Activated naive CD8-positive, alpha-beta T cell treated with anti-CD3 and anti-CD28 coated beads, Interleukin-2, amount 50 U/mL, for 16 hours (primary cell): ENCODE measurements around the gene TIMELESS.
A peak's percentile ranks its signal among the peaks of the same experiment; 100 is the strongest.
"Not testable (repeated sequence)": the region's sequence is repeated elsewhere in the genome, so short reads cannot be mapped to it uniquely, and the experiment has no call there.

Experiments used
- DNase-seq: peaks from one replicate; pipeline ENCODE4 v3.0.0-alpha.2; 2020; ENCODE audit warnings: low read depth, low spot score

Gene TIMELESS

DNA sequence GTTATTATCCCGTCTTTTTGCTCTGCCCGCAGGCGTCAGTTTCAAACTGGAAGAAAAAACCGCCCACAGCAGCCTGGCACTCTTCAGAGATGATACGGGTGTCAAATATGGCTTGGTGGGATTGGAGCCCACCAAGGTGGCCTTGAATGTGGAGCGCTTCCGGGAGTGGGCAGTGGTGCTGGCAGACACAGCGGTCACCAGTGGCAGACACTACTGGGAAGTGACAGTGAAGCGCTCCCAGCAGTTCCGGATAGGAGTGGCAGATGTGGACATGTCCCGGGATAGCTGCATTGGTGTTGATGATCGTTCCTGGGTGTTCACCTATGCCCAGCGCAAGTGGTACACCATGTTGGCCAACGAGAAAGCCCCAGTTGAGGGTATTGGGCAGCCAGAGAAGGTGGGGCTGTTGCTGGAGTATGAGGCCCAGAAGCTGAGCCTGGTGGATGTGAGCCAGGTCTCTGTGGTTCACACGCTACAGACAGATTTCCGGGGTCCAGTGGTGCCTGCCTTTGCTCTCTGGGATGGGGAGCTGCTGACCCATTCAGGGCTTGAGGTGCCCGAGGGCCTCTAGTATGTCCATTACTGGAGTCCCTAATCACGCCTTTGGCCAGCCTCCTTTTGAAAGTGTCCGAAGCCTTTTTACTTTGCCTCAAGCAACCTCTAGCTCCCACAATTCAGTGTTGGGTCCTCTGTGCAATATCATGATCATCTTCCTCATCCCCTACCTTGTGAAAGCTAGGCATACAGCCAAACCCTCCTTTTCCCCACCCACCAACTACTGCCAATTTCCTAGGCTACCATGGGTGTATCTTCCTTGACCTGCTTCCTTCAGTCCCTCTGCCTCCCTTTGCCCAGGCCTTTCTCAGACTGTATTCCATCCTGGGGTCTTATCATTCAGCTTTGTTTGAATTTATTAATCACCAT, 20.0 kb upstream of the TIMELESS start:
- no peak for DNase-seq

DNA sequence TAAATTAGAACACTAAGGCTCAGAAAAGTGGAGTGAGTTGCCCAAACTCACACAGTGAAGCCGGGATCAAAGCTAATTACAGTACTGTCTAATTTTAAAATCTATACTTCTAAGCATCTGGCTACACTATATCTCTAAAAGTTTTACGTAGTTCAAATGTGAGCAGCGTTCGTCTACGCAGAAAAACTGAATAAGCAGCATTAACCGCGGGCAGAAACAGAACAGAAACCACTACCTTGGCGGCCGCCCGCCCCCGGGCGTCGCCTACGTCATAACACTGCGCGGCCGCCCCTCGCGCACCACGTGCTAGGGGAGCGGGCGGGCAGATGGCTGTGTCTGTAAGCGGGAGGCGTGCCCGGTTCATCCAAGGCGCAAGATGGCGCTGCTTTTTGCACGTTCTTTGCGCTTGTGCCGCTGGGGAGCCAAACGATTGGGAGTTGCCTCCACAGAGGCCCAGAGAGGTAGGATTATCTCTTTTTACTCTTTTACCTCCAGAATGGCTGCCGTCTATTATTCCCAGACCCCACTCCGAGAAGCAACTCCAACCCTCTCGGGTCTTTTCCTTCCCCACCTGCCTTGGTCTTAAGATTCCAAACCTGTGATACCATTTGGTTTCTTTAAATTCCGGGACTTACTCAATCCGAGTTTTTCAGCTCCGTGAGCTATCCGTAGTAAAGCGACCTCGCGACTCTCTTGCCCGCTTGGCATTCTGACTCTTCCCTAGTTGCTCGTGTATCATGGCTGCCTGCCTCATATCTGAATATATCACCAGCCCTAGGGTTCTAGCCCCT, 19.2 kb upstream of the TIMELESS start, which contains the start of gene SPRYD4:
Gene SPRYD4, plus strand, starts transcription at position 363 of the 791 bp plus-strand sequence. Its CDS starts 14 bp downstream, at position 377.
- peak; percentile 80 for DNase-seq

DNA sequence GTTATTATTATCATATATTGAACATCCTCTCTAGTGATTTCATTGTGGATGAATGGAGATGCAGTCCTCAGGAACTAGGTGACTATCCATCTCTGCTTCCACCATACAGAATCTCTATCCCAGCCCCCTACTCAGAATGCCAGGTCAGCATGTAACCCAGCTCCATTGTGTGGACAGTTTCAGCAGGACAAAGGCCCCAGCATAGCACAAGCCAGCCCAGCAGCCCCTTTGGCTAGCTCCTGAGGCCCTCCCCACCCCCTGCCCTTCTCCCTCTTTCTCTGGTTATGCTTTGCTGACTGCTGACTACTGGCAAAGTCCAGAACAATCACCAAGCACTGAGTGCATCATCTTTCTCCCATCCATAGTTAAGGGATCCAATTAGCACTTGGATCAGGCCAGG, 13.3 kb upstream of the TIMELESS start:
- DNase-seq, result no peak

DNA sequence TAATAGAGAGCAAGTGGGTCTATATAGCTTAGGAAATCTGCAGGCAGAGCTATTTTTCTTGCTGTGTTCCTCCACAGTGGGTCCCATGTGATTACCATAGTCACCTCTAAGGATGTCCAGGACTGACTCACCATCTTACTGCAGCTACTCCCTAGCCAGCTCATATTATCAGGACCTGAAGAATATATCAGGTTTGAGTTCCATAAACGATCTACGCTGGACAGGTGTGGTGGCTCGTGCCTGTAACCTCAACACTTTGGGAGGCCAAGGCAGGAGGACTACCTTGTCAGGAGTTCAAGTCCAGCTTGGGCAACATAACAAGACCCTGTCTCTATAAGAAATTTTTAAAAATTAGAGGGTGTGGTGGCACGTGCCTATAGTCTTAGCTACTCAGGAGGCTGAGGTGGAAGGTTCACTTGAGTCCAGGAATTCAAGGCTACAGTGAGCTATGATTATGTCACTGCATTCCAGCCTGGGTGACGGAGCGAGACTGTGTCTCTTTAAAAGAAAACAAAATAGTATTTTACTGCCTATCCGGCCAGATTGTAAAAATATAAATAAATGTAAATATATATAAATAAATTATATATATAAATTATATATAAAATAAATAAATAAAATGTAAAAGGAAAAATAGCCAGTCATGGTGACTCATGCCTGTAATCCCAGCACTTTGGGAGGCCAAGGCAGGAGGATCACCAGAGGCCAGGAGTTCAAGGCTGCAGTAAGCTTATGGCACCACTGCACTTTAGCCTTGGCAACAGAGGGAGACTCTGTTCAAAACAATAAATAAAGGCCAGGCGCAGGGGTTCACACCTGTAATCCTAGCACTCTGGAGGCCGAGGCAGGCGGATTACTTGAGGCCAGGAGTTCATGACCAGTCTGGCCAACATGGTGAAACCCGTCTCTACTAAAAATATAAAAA, 12.3 kb upstream of the TIMELESS start:
- DNase-seq, result no peak

DNA sequence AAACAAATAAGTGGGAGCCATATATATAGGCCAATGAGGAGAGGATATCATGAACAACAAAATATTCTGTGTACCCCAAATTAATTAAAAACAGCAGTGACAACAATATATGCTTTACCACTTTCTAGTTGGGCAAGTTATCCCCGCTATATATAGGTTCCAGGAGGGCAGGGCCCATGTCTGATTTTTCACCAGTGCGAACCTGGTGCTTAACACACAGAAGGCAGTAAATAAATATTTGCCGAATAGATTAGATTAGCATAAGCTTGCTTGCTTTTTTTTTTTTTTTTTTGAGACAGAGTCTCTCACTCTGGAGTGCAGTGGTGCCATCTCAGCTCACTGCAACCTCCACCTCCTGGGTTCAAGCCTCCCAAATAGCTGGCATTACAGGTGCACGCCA, 8.6 kb upstream of the TIMELESS start:
- no peak for DNase-seq

DNA sequence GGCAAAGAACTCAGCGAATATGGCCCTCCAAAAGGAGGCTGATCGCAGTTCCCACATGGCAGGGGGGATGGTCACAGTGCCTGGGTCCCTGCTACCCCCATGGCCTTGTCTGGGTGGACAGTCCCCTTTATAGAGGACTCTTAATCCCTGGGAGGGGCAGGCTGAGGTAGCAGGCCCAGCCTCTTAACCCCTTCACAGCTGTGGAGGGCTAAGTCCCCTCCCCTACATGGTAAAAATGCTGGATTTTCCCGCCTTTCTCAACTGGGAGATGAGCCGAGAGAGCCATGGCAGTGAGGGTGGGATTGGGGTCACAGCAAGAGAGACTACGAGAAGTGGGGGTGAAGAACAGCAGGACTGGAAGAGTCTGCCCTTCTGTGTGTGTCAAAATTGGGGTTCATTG, 5.3 kb upstream of the TIMELESS start, which contains the start of gene MIP:
Gene MIP, minus strand, starts transcription at position 101 of the 400 bp plus-strand sequence. Its CDS starts 44 bp downstream, at position 57.
- DNase-seq, result no peak

DNA sequence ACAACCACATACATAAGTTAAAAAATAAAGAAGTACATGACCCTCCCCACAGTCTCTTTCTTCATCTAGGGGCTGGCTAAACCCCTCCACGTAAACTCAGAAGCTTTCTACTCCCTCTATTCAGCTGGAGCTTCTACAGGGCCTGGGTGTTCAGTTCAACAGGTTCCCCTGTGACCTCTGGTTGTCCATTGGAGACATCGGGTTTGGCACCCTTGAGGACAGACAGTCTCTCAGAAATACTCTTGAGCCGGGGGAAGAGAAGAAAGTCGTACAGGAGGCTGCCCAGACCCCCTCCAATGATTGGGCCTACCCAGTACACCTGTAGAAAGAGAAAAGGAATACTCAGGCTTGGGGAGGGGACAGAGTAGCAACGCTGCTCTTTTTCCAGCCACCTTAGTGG, 1.9 kb upstream of the TIMELESS start:
- no peak for DNase-seq

DNA sequence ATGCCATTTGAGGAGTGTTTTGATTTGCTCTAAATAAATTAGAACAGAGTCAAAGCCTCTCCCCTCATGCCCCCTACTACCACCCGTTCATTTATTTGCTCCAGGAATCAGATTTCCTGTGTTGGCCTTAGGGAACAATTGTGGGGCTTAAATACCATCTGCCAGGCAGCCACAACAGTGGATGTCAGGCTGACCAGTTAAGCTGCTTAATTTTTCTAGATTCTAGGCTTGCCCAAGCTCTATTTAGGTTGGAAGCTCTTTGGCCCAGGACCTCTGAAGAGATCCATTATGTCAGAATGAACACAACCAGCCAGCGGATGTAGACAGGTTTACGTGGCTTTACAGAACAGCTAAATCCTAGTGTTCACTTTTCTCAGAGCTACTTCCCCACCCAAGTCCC, 1.0 kb upstream of the TIMELESS start:
- no peak for DNase-seq

DNA sequence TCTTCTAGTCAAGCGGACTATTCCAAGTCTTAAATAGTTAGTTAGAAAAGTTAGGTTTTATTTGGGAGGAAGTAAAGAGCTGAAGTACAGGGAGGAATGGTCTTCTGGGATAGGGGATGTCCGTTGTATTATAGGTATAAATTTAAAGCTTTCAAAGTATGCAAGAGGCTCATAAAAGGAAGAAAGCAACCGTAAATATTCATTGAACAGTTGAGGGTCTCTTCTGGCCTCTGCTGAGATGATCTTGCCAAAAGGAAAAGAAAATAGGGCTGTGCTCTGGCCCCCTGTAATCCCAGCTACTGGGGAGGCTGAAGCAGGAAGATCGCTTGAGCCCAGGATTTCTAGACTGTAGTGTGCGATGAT, 377 bp upstream of the TIMELESS start:
- no peak for DNase-seq

DNA sequence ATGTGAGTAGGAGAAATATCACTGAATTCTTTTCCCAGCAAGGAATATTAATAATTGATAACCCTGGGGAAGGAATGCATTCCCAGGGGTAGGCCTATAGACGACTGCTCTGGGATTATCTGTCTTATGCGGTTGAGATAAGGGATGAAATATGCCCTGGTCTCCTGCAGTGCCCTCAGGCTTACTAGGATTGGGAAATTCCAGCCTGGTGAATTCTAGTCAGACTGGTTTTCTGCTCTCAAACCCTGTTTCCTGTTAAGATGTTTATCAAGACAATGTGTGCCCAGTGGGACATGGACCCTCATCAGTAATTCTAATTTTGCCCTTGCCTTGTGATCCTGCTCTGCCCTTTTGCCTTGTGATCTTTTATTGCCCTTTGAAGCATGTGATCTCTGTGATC, 6.0 kb downstream of the TIMELESS start:
- not testable (repeated sequence) for DNase-seq

DNA sequence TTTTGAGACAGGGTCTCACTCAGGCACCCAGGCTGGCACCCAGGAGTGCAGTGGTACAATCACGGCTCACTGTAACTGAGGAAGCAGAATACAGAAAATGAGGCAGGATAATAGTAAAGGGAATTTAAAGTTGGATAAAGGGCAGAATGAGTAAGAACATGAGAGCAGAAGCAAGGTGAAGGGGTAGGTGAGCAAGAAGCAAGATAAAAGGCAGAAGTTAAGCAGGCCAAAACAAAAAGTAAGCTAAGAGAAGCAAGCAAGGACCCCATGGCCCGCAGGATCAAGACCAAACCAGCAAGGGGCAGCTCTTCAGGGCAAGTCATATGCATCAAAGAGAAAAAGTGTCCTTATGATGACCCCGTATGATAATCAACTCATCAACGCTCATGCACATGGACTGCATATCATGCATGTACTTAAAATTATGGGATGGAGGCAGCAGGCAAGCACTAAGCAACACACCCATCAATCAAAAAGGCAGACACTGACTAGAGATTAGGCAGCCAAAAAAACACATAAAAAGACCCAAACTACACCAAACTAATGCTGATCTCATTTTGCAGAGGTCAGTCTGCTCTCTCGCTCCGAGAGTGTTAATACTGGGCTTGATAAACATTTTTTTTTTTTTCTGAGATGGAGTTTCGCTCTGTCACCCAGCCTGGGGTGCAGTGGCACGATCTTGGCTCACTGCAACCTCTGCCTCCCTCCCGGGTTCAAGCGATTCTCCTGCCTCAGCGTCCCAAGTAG, 11.6 kb downstream of the TIMELESS start:
- DNase-seq, result no peak

DNA sequence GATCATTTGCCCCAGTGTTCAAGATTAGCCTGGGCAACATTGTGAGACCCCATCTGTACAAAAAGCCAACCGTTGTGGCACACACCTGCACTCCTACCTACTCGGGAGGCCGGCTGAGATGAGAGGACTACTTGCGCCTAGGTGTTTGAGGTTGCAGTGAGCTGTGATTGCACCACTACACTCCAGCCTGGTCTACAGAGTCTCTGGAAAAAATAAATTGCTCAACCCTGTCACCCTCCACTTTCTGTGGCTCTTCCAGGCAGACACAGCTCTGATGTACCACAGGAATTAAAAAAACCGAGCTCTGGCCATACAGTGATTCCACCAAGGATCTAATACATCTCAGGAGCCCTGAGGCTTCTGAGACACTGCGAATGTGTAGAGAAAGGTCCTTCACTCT, 14.4 kb downstream of the TIMELESS start:
- DNase-seq, result no peak

DNA sequence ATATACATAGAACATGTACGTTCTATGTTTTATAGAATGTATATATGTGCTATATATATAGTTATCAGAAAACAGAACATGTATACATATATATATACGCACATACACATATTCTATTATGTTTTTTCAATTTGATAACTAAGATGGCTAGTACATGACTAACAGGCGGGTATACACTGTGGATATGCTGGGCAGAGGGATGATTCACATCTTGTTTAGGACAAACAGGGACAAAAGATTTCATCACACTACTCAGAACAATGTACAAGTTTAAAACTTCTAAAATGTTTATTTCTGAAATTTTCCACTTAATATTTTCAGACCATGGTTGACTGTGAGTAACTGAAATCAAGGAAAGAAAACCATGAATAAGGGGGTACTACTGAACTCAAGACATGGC, 17.4 kb downstream of the TIMELESS start:
- DNase-seq, result no peak

DNA sequence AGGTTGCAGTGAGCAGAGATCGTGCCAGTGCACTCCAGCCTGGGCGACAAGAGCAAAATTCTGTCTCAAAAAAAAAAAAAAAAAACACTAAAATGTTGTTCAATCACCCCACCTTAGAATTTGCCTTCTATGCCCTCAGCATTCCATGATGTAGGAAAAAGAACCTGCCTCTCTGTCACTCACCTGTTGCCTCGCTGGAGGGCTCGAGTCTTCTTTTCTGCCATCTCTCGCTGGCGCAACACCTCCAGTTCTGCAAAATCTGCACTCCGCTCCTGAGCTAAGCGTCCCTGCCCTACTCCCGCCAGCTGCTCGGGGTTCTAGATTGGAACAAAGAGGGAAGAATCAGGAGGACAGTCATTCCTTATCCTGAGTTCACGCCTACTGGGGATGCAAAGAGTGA, 17.9 kb downstream of the TIMELESS start:
- DNase-seq, result no peak

DNA sequence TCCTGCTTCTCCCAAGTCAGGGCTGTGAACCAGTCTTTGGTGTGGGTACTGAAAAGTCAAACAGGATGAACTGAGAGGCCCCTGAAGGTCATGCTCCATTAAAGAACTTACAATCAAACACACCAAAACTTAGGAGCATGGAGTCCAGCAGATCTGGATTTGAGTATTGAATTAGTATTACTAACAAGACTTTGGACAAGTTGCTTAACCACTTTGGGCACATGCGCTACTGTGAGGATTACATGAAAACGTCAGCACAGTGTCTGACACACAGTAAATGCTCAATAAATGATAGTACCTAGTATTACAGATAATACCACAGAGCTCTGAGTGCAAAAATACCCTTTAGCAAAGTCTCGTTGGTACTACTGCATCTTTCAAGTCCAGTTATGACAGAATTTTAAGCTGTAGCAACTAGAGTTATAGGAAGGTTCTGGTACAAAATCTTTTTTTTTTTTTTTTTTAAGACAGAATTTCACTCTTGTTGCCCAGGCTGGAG, 23.2 kb downstream of the TIMELESS start:
- no peak for DNase-seq

DNA sequence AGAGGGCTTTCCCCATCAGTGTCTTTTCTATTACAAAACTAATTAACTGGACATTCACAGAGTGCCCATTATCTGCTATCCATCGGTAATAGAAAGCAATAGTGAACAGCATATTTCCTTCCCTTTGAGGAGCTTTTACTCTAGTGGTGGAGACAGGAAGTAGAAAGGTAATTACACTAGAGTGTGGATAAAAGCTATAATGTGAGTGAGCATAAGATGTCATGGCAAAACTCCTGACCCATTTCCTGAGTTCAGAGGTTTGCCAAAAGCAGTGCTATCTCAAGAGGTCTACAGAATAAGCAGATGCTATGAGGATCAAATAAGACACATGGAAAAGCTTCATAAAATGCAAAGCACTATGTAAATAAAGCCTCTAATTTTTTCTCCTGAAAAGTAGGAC, 24.0 kb downstream of the TIMELESS start:
- DNase-seq, result no peak

DNA sequence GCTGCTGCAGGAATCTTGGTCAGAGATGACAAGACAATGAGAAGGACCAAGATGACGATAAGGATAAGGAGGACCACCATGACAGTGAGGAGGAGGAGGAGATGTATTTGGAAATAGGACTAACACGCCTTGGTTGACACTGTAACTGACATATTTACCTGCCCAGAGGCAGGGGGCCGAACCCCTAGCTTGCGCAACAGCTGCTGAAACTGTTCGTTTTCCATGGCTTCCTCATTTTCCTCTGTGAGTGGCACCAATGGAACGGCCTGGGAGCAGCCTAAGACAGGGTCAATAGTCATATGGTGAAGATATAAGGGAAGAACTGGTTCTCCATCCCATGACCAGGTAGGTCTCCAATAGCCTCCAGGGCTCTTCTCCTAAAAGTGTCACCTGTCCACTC, 28.8 kb downstream of the TIMELESS start:
- DNase-seq, result no peak

DNA sequence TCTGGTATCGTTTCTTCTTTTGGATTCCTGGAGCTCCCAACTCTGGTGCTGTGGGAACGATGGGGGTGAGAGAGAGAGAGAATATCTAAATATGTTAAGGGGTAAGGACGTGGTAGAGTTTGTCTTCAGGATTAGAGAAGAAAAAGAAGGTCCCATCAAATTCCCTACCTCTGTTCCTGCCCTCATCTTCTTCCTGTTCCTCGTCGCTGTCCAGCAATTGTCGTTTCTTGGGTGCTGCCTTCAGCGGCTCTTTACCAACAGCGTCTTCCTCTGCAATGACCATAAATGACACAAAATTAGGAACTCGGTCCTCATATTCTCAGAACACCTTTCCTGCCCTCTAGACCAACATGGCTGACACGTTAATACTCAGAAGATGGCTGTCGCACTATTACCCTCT, 31.5 kb downstream of the TIMELESS start:
- DNase-seq, result no peak

DNA sequence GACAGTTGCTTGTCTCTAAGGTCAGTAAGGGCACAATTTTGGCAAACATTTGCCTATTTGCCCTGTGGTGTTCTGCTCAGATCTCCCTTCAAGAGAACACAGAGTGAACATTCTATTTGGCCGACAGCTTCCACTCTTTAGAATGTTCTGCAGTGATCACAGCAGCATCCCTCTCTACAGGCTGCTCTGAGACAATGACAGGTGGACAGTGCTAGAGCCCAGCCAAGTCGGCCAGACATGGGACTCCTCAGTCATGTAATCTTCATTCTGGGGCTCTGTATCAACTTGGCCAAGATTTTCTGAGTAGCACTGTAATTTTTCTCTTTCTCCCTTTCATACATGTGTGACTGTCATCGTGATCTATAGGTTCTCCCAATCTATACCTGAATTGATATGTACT, 34.8 kb downstream of the TIMELESS start:
- DNase-seq, result no peak

DNA sequence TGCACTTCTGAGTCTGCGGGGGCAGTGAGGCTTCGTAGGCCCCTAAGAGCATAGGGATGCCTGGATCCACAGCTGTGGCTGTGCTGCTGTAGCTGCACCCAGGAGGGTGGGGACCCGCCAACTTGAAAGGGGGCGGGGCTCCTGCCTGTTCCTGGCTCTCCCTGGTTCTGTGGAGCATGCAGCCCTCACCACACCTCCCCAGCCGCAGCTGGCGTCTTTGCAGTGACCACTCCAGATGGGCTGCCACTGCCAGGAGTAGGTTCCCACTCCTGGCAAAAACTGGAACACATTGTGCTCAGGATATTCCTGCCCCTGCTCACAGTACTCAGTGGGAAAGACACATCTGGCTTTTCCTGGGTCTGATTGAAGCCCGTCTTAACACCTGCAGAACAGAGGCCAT, 35.8 kb downstream of the TIMELESS start:
- DNase-seq, result no peak
